GM10847 (cell line): ENCODE data around the gene RINL.

ENCODE experiments used
- POLR2A ChIP-seq: IDR thresholded peaks from 2 replicates; pipeline ENCODE4 v1.6.1; 2011; ENCODE audit not compliant: insufficient read length; ENCODE audit errors: extremely low read depth

The RINL gene

DNA sequence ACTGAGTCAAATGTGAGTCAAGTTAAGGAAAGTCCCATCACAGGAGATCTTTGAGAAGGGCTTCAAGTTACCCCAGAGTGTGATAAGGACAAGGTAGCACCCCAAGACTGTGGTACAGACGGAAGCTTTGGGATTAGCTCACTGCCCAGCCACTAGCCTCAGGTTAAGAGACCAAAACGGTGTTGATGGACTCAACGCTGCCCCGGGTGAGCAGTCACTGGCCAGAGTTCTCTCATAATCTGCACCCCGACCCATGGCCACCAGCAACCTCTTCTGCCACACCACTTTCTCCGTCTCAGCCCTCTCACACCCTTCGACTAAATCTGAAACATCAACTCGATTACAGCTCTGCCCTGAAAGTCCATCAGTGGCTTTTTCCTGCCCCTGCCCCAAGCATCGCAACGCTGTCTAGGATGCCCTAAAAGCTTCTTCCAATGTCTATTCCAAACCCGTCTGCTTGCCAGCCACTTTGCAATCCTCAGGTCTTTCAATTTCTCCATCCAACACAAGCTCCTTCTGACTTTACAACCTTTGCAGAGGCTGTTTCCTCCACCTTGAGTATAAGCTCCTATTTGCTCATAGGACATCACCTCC lies 33.9 kb downstream of the RINL start:
- TF ChIP-seq POLR2A: no peak

DNA sequence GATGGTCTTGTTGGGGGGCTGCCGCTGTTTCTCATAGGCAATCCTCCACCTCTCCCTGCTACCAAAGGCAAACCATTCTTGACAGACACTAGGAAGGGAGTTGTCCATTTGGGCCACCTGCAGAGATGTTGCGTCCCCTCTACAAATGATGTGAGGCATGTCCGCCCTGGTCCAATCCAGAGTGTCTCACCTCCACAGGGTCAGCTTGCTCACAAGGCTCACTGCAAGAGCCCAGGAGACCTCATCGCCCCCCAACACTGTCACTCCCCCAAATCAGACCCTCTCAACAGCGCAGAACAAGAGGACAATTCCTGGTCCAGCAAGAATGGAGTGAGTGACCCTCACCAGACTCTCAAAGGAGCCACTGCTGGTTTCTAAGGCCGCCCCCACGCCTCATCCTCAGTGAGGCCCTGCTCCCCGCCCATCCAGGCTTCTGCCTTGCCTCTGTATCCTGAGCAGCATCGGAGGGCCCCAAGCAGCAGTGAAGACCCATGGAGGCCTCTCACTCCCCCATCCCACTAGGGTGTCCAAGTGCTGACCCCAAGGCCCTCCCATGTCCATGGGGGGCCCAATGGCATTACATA lies 34.8 kb downstream of the RINL start:
- TF ChIP-seq POLR2A: no peak

DNA sequence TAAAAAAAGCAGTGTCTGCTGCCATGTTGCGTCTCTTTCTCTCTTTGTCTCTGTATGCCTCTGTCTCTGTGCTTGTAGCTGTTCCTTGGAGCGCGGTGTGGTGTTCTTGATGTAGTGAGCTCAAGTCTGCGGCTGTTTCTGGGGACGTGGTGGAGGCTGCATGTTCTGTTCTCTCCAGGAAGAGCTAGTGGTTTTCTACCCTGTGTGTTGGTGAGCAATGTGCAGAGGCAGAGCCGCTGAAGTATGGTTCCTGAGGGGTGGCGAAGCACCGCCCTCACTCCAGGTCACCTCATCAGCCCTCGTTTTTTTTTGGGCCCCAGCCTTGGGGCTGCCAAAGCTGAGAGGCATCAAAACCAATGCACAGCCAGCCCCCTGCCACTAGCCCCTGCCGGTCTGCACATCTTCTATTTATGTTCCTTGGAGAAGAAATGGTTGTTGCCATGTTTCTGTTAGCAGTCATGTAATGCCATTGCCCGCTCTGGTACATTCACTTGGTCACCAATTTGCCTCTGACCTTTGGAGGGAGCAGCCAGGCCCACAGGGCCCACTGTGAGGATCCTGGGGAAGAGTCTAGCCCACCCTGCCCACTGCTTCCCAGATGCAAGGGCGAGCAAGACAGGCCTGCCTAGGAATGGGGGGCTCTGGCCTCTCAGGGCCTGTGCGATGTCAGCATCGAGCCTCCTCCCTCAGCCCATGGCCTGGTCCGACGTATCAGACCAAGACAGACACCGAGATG lies 35.5 kb downstream of the RINL start:
- no peak for TF ChIP-seq POLR2A

DNA sequence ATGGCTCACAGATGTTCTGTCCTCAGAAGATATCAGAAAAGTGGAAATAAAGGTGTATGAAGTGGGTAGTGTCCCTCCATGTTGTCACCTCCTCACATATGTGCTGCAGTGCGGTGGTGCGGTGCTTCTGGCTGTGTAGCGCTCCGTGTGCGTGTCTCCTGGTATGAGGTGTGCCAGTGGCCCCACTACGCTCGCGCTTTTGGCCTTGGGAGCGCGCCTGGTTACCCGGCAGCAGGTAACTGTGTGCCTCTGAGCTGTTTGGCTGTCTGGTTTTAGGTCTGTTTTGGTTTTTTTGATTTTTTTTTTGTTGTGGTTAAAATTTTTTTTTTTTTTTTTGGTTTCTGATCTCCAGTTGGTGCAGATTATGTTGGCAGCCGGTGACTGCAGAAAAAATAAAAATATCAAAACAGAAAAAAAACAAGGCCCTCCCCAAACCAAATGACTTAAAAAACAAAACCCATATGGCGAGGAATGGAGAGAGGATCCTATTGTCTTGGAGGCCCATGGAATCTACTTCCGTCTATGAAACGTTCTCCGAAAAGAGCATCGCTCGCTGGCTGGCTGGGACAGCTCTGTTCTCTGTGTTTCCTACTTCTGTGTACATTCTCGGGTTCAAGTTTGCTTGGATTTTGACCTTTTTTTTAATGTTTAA lies 36.2 kb downstream of the RINL start:
- no peak for TF ChIP-seq POLR2A

DNA sequence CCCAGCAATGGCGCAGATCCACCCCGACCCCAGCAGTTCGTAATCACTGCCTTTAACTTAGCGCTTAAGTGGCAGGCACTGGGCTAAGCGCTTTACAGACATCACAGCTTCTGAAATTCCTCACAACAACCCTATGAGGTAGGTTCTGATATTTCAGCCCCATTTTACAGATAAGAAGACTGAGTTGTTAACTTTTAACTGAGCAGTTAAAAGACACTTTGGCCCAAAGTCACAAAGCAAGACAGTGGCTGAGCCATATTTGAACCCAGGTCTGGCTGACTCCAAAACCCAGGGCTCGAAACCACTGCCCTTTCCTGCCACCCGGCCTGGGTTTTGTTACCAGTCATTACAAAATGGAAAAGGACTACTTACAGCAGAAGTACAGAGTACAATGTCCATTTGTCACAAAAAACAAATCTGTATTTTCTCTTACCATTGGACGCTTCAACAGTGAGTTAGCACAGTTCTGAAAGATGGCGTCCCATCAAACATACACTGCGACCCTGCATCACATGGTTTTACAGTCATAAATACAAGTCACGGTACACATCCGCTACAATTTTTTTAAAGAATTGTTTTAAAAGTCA lies 36.8 kb downstream of the RINL start:
- no peak for TF ChIP-seq POLR2A

DNA sequence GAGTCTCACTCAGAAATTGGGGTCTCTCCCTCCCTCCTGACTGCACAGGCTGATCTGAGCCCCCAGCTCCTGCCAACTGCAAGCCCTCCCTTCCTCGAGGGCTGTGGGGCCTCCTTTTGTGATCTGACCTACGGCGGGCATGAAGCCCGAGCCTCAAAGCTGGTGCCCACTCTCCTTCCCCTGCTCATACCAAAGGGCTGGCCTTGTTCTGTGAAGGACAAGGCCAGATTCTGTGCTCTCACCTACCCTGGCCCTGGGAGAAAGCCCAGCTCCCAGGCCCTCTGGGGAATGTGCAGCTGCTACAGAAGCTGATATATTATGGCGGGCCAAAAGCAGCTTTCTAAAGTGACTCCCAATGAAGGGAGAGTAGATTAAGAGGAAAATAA lies 37.5 kb downstream of the RINL start:
- no peak for TF ChIP-seq POLR2A

DNA sequence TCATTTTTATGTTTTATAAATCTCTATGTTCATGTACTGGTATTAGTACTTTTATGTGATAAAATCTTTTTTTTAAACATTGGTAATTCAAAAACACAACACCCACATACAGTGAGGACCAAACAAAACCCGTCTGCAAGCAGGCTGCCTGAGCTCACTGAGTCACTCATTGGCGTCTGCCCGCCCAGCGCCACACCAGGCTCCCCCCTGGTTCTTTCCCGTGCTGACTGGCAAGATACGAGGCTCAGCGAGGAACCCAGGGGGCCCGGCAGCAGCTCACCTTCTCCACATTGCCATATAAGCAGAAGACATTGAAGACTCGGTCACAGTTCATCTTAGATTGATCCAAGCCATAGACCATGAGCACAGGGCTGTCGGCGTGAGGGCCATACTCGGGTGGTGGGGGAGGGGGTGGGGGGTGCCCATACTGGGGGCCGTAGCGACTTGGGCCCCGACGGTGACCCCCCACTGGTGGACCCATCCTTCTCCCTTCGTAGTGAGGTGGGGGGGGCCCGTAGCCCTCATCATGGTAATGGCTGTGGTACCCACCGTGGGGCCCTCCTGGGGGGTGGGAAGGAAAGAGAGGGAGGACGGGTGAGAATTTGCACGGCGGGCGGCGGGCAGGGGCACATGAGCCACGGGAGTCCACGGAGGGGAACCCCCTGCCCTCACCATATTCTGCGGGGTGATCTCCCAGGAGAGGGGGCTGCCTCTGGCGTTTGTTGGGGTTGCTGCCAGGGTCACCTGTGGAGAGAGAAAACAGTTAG lies 38.1 kb downstream of the RINL start:
- no peak for TF ChIP-seq POLR2A

DNA sequence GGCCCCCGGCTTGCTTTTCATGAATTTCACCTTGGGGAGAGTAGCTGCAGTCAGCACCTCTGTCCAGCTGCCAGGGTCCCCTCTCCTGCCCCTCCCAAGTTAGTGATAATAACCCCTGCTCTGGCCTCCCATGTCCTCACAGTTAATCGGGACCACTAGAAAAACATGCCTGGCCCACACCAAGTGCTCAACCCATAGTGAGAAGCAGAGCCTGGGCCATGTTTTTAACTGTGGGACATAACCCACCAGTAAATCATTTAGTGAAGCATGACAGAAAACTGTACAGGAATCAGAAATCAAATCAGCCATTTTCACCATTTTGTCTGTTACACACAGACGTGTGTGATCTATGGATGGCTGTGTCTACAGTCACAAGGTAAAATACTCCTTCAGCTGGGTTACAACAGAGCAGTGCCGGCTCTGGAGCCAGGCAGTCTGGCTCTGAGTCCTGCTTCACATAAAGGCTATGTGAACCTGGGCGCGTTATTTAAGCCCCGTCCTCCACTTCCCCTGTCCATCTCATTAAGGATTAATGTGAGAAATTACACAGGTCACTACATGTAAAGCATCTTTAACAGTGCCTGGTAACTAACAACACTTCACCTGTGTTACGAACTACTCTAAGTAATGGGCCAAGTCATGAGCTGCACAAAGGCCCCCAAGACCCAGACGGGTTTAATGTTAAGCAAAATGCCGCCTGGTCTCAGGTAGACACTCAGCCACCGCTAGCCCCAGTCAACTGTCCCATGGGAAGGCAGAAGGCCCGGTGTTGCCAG lies 38.9 kb downstream of the RINL start:
- TF ChIP-seq POLR2A: no peak

DNA sequence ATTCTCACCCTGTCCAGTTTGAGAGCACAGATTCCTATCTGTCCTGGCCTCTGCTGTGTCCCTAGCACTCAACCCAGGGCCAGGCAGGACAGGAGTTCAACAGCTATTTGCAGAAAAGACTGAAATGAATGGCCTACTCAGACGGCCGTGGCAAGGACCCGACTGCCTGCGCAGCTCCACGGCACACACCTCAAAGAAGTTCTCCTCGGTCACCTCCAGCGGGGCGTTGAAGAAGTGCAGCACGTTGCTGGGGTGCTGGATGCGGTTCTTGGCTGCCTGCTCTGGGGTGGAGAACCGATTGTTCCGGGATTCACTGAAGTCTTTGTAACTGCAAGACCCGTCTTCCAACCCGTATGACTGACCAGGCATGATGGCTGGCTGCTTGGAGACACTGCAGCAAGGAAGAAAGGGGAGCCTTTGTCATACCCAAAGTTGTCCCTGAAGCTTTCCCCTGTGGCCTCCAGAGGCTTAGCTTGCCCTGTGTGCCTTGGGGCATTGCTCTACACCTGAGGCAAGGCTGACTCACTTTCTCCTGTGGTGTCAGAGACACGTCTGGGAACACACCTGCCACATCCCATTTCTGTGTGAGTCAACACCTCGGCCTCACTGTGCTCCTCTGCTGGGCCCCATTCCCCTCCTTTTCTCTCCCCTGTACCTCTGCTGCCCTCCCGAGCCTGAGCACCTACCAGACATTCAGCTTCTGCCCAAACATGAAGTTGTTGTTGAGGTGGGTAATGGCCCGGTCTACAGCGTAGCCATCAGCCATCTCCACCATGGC lies 39.7 kb downstream of the RINL start:
- no peak for TF ChIP-seq POLR2A

DNA sequence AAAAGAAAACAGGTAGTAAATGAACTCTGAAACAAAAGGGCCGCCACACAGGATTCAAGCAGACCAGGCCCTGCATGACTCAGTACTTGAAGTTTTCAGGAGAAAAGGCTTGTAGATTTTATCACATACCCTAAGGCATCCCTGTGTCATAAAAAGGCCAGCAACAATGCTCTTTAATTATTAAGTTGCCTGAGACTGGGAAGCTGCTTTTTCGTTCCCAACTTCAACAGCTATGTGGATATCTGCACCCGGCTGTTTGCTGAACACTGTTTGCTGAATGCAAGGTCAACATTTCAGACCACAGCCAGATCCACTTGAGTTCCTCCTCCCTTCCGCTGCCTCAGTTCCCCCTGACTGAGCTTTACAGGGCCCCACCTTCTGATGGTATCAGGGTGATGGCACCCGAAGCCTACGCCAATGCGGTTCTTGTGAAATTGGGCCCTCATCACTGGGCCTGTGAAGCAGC lies 40.4 kb downstream of the RINL start:
- no peak for TF ChIP-seq POLR2A

DNA sequence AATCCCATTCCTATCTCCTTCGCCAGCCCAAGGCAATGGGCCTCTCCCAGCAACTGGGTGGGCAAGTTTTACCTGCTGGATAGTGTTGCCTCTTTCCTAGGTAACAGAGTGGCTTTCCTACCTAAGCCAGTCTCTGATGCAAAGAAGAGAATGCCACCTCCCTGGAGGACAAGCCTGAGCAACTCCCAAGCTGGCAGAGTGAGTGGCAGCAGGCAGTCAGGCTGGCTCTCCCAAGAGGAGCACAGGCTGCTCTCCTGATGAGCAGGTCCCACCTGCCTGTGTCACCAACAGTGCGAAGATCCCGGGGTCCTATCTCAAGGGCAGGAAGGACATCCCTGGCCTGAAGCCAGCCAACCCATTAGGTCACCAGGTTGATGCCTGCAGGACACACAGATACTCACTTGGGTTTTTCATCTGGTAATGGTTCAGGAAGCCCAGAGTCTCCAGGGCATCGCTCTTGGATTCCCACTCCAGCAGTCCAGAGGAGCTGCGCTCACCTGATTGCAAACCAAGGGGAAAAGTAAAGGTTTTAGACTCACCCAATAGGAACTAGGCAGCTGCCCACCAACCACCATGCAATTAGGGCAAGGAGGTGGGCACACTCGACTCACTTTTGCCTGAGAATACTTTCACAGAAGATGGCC lies 41.0 kb downstream of the RINL start:
- TF ChIP-seq POLR2A: no peak

DNA sequence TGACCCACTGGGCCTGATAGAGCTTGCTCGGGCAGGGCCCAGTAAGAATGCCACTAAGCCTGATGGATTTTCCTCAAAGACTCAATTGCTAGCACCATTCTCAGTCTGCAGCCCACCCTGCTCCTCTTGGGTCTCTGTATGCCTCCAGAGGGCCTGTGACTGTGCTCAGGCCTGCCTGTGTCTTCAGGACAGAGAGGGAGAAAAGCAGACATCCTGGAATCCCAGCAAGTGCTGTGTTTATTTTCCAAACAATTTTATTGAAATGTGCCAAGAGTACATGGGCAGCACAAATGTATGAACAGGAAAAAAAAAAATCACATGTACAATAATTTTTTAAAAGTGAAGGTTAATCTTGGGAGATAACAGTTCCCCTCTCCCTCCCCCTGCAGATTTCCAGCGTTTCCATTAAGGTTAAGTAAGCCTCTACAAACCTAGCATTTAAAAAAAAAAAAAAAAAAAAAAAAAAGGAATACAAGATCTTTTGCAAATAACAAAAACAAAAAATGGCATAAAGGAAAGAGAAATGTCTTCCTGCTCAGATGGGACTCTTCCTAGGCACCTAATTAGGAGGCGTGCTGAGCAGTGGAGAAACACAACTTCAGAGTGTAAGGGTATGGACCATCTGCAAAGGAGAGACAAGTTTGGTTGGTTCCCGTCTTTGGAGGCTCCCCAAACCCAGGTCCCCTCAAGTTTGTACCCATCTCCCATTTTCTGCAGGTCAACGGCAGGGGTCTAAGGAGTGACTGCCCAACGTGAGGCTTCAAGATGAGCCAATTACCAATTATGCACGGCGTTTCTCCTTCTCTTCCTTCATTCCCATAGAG lies 41.7 kb downstream of the RINL start:
- TF ChIP-seq POLR2A: no peak
